Neural cell (in vitro differentiated cells): ENCODE measurements around the gene CLCN4. TPM values are rescaled to one million over a fixed set of nuclear protein-coding genes. Genes with fewer than 3 reads are reported as not detected.

ENCODE experiments used
- H2AFZ ChIP-seq: fragments of 200-600, 300-800 bp; sonication (generic), shearing (Covaris generic); 2 replicates; pipeline ENCODE4 v1.6.0; 2014; ENCODE audit warnings: low read depth, mild to moderate bottlenecking, antibody characterized with exemption, low read length, moderate library complexity
- H3F3A ChIP-seq: fragments of 200-600 bp; shearing (Covaris generic); 2 replicates; pipeline ENCODE4 v1.6.1; 2016; ENCODE audit warnings: mild to moderate bottlenecking, moderate library complexity, mixed read lengths, antibody characterized with exemption, low read length; ENCODE audit not compliant: insufficient read depth, poor library complexity, severe bottlenecking
- H3K27ac ChIP-seq: fragments of 200-600, 300-800 bp; sonication (generic), shearing (Covaris generic); 2 replicates; pipeline ENCODE4 v1.5.1; 2014; ENCODE audit warnings: mild to moderate bottlenecking, low read length, moderate library complexity
- H3K27me3 ChIP-seq: fragments of 300-800, 200-600 bp; sonication (generic), shearing (Covaris generic); 2 replicates; pipeline ENCODE4 v1.6.0; 2014; ENCODE audit warnings: mild to moderate bottlenecking, low read depth, low read length, moderate library complexity; ENCODE audit not compliant: insufficient read depth
- H3K36me3 ChIP-seq: fragments of 300-800, 200-600 bp; sonication (generic), shearing (Covaris generic); 2 replicates; pipeline ENCODE4 v1.5.1; 2014; ENCODE audit warnings: mild to moderate bottlenecking, antibody characterized with exemption, low read length, moderate library complexity; ENCODE audit not compliant: insufficient read depth
- H3K4me2 ChIP-seq: fragments of 300-800, 200-600 bp; sonication (generic), shearing (Covaris generic); 2 replicates; pipeline ENCODE4 v1.6.0; 2014; ENCODE audit warnings: mild to moderate bottlenecking, low read length
- H3K4me3 ChIP-seq: fragments of 300-800, 200-600 bp; sonication (generic), shearing (Covaris generic); 2 replicates; pipeline ENCODE4 v1.5.1; 2014; ENCODE audit warnings: mild to moderate bottlenecking, low read length, moderate library complexity
- H3K79me2 ChIP-seq: fragments of 200-600 bp; shearing (Covaris generic); replicated peaks from 2 replicates; pipeline ENCODE4 v1.6.0; 2014; ENCODE audit warnings: mild to moderate bottlenecking, low read length, moderate library complexity; ENCODE audit not compliant: insufficient read depth
- H3K9ac ChIP-seq: fragments of 300-800, 200-600 bp; sonication (generic), shearing (Covaris generic); 2 replicates; pipeline ENCODE4 v1.6.1; 2016; ENCODE audit warnings: mild to moderate bottlenecking, low read length, mixed read lengths
- H3K9me2 ChIP-seq: fragments of 200-600 bp; shearing (Covaris generic); 2 replicates; pipeline ENCODE4 v1.6.1; 2016; ENCODE audit warnings: mild to moderate bottlenecking, low read length, mixed read lengths; ENCODE audit not compliant: insufficient read depth
- H3K9me3 ChIP-seq: fragments of 200-600, 300-800 bp; sonication (generic), shearing (Covaris generic); 2 replicates; pipeline ENCODE4 v1.6.1; 2016; ENCODE audit warnings: mild to moderate bottlenecking, mixed run types, low read length, moderate library complexity, mixed read lengths
- H4K20me1 ChIP-seq: fragments of 200-600 bp; shearing (Covaris generic); 2 replicates; pipeline ENCODE4 v1.6.1; 2016; ENCODE audit warnings: mild to moderate bottlenecking, mixed run types; ENCODE audit not compliant: insufficient read depth
- CTCF ChIP-seq: fragments of 450-650 bp; IDR thresholded peaks from 2 replicates; pipeline ENCODE4 v1.5.1; 2014; ENCODE audit warnings: antibody characterized with exemption, mild to moderate bottlenecking, moderate library complexity; ENCODE audit not compliant: poor library complexity, severe bottlenecking
- EP300 ChIP-seq: fragments of 450-650 bp; conservative IDR thresholded peaks from 2 replicates; pipeline ENCODE4 v1.6.1; 2014; ENCODE audit warnings: antibody characterized with exemption, mild to moderate bottlenecking, moderate library complexity; ENCODE audit not compliant: poor library complexity, severe bottlenecking
- EZH2 ChIP-seq: fragments of 200-600, 300-800 bp; shearing (Covaris generic), sonication (generic); IDR thresholded peaks from 2 replicates; pipeline ENCODE4 v1.6.1; 2014; ENCODE audit warnings: antibody characterized with exemption, low read length, borderline replicate concordance, mild to moderate bottlenecking; ENCODE audit not compliant: insufficient read depth, poor library complexity, severe bottlenecking
- MXI1 ChIP-seq: fragments of 450-650 bp; conservative IDR thresholded peaks from 2 replicates; pipeline ENCODE4 v1.6.1; 2014; ENCODE audit warnings: antibody characterized with exemption, mild to moderate bottlenecking; ENCODE audit not compliant: poor library complexity, severe bottlenecking
- POLR2AphosphoS5 ChIP-seq: IDR thresholded peaks from 2 replicates; pipeline ENCODE4 v1.6.1; 2012
- RAD21 ChIP-seq: fragments of 450-650 bp; conservative IDR thresholded peaks from 2 replicates; pipeline ENCODE4 v1.6.1; 2014; ENCODE audit warnings: antibody characterized with exemption, mild to moderate bottlenecking, moderate library complexity
- REST ChIP-seq: IDR thresholded peaks from 2 replicates; pipeline ENCODE4 v1.6.1; 2012; ENCODE audit warnings: borderline replicate concordance
- SMC3 ChIP-seq: fragments of 450-650 bp; conservative IDR thresholded peaks from 2 replicates; pipeline ENCODE4 v1.6.1; 2014; ENCODE audit warnings: antibody characterized with exemption, mild to moderate bottlenecking, moderate library complexity; ENCODE audit not compliant: poor library complexity
- TAF1 ChIP-seq: IDR thresholded peaks from 2 replicates; pipeline ENCODE4 v1.6.1; 2012; ENCODE audit warnings: low read depth
- polyA plus RNA-seq: library from polyadenylated mRNA; depleted of rRNA; stranded (reverse); fragments of >200 nt; gene quantifications from 2 replicates; pipeline ENCODE4 v1.2.3, GENCODE V29; 2014

Gene CLCN4
- polyA plus RNA-seq, 1 donor from 2014 or later: 21.4 TPM

- Histone ChIP-seq H3K9me3 (no peaks in the 10 kb centered on the region), H3F3A (no peaks in the 10 kb centered on the region), H3K4me3 (no peak overlapping the region), H3K9me2 (no peaks in the 10 kb centered on the region), H3K79me2 (no peaks in the 10 kb centered on the region), H3K27ac (no peak overlapping the region), H3K36me3 (no peaks in the 10 kb centered on the region), H2AFZ (no peak overlapping the region), H3K9ac (no peak overlapping the region), H3K4me2 (no peak overlapping the region), H3K27me3 (no peaks in the 10 kb centered on the region), H4K20me1 (no peaks in the 10 kb centered on the region)
- TF ChIP-seq MXI1 (no peak), RAD21 (no peak), SMC3 (no peak), EZH2 (no peak), TAF1 (no peak), CTCF (no peak), EP300 (no peak)
Measured at GRCh38 chrX:10124506-10125247, 32.1 kb upstream of the CLCN4 start.

- no peaks in the 10 kb centered on the region for H3K9me2 ChIP-seq
- H3K27ac ChIP-seq: no peak overlapping the region
- H3K4me2 ChIP-seq: no peak overlapping the region
- TF ChIP-seq RAD21 (no peak), EZH2 (no peak), EP300 (no peak), REST (no peak), MXI1 (no peak), CTCF (no peak), POLR2AphosphoS5 (no peak), SMC3 (no peak), TAF1 (no peak)
- H3K36me3 ChIP-seq: no peaks in the 10 kb centered on the region
- no peaks in the 10 kb centered on the region for H3K27me3 ChIP-seq
- H3K4me3 ChIP-seq: no peak overlapping the region
- no peaks in the 10 kb centered on the region for H4K20me1 ChIP-seq
- no peaks in the 10 kb centered on the region for H3K9me3 ChIP-seq
- no peaks in the 10 kb centered on the region for H3K79me2 ChIP-seq
- no peak overlapping the region for H3K9ac ChIP-seq
- H2AFZ ChIP-seq: no peak overlapping the region
- no peaks in the 10 kb centered on the region for H3F3A ChIP-seq
Measured at GRCh38 chrX:10125248-10125615, 31.5 kb upstream of the CLCN4 start.
